Neural cell (in vitro differentiated cells): ENCODE data around the gene PRDM15. TPM values are rescaled to one million over a fixed set of nuclear protein-coding genes. Genes with fewer than 3 reads are reported as not detected.

ENCODE experiments used
- H2AFZ ChIP-seq: fragments of 200-600, 300-800 bp; sonication (generic), shearing (Covaris generic); 2 replicates; pipeline ENCODE4 v1.6.0; 2014; ENCODE audit warnings: low read depth, mild to moderate bottlenecking, antibody characterized with exemption, low read length, moderate library complexity
- H3F3A ChIP-seq: fragments of 200-600 bp; shearing (Covaris generic); 2 replicates; pipeline ENCODE4 v1.6.1; 2016; ENCODE audit warnings: mild to moderate bottlenecking, moderate library complexity, mixed read lengths, antibody characterized with exemption, low read length; ENCODE audit not compliant: insufficient read depth, poor library complexity, severe bottlenecking
- H3K27ac ChIP-seq: fragments of 200-600, 300-800 bp; sonication (generic), shearing (Covaris generic); 2 replicates; pipeline ENCODE4 v1.5.1; 2014; ENCODE audit warnings: mild to moderate bottlenecking, low read length, moderate library complexity
- H3K27me3 ChIP-seq: fragments of 300-800, 200-600 bp; sonication (generic), shearing (Covaris generic); 2 replicates; pipeline ENCODE4 v1.6.0; 2014; ENCODE audit warnings: mild to moderate bottlenecking, low read depth, low read length, moderate library complexity; ENCODE audit not compliant: insufficient read depth
- H3K36me3 ChIP-seq: fragments of 300-800, 200-600 bp; sonication (generic), shearing (Covaris generic); 2 replicates; pipeline ENCODE4 v1.5.1; 2014; ENCODE audit warnings: mild to moderate bottlenecking, antibody characterized with exemption, low read length, moderate library complexity; ENCODE audit not compliant: insufficient read depth
- H3K4me2 ChIP-seq: fragments of 300-800, 200-600 bp; sonication (generic), shearing (Covaris generic); 2 replicates; pipeline ENCODE4 v1.6.0; 2014; ENCODE audit warnings: mild to moderate bottlenecking, low read length
- H3K4me3 ChIP-seq: fragments of 300-800, 200-600 bp; sonication (generic), shearing (Covaris generic); 2 replicates; pipeline ENCODE4 v1.5.1; 2014; ENCODE audit warnings: mild to moderate bottlenecking, low read length, moderate library complexity
- H3K79me2 ChIP-seq: fragments of 200-600 bp; shearing (Covaris generic); replicated peaks from 2 replicates; pipeline ENCODE4 v1.6.0; 2014; ENCODE audit warnings: mild to moderate bottlenecking, low read length, moderate library complexity; ENCODE audit not compliant: insufficient read depth
- H3K9ac ChIP-seq: fragments of 300-800, 200-600 bp; sonication (generic), shearing (Covaris generic); 2 replicates; pipeline ENCODE4 v1.6.1; 2016; ENCODE audit warnings: mild to moderate bottlenecking, low read length, mixed read lengths
- H3K9me2 ChIP-seq: fragments of 200-600 bp; shearing (Covaris generic); 2 replicates; pipeline ENCODE4 v1.6.1; 2016; ENCODE audit warnings: mild to moderate bottlenecking, low read length, mixed read lengths; ENCODE audit not compliant: insufficient read depth
- H3K9me3 ChIP-seq: fragments of 200-600, 300-800 bp; sonication (generic), shearing (Covaris generic); 2 replicates; pipeline ENCODE4 v1.6.1; 2016; ENCODE audit warnings: mild to moderate bottlenecking, mixed run types, low read length, moderate library complexity, mixed read lengths
- H4K20me1 ChIP-seq: fragments of 200-600 bp; shearing (Covaris generic); 2 replicates; pipeline ENCODE4 v1.6.1; 2016; ENCODE audit warnings: mild to moderate bottlenecking, mixed run types; ENCODE audit not compliant: insufficient read depth
- CTCF ChIP-seq: fragments of 450-650 bp; IDR thresholded peaks from 2 replicates; pipeline ENCODE4 v1.5.1; 2014; ENCODE audit warnings: antibody characterized with exemption, mild to moderate bottlenecking, moderate library complexity; ENCODE audit not compliant: poor library complexity, severe bottlenecking
- EP300 ChIP-seq: fragments of 450-650 bp; conservative IDR thresholded peaks from 2 replicates; pipeline ENCODE4 v1.6.1; 2014; ENCODE audit warnings: antibody characterized with exemption, mild to moderate bottlenecking, moderate library complexity; ENCODE audit not compliant: poor library complexity, severe bottlenecking
- EZH2 ChIP-seq: fragments of 200-600, 300-800 bp; shearing (Covaris generic), sonication (generic); IDR thresholded peaks from 2 replicates; pipeline ENCODE4 v1.6.1; 2014; ENCODE audit warnings: antibody characterized with exemption, low read length, borderline replicate concordance, mild to moderate bottlenecking; ENCODE audit not compliant: insufficient read depth, poor library complexity, severe bottlenecking
- MXI1 ChIP-seq: fragments of 450-650 bp; conservative IDR thresholded peaks from 2 replicates; pipeline ENCODE4 v1.6.1; 2014; ENCODE audit warnings: antibody characterized with exemption, mild to moderate bottlenecking; ENCODE audit not compliant: poor library complexity, severe bottlenecking
- POLR2AphosphoS5 ChIP-seq: IDR thresholded peaks from 2 replicates; pipeline ENCODE4 v1.6.1; 2012
- RAD21 ChIP-seq: fragments of 450-650 bp; conservative IDR thresholded peaks from 2 replicates; pipeline ENCODE4 v1.6.1; 2014; ENCODE audit warnings: antibody characterized with exemption, mild to moderate bottlenecking, moderate library complexity
- REST ChIP-seq: IDR thresholded peaks from 2 replicates; pipeline ENCODE4 v1.6.1; 2012; ENCODE audit warnings: borderline replicate concordance
- SMC3 ChIP-seq: fragments of 450-650 bp; conservative IDR thresholded peaks from 2 replicates; pipeline ENCODE4 v1.6.1; 2014; ENCODE audit warnings: antibody characterized with exemption, mild to moderate bottlenecking, moderate library complexity; ENCODE audit not compliant: poor library complexity
- TAF1 ChIP-seq: IDR thresholded peaks from 2 replicates; pipeline ENCODE4 v1.6.1; 2012; ENCODE audit warnings: low read depth
- polyA plus RNA-seq: library from polyadenylated mRNA; depleted of rRNA; stranded (reverse); fragments of >200 nt; gene quantifications from 2 replicates; pipeline ENCODE4 v1.2.3, GENCODE V29; 2014

PRDM15 gene
- polyA plus RNA-seq, 1 donor from 2014 or later: 4.1 TPM

- H3K27ac ChIP-seq: no peak overlapping the region
- H3K9me3 ChIP-seq: no peaks in the 10 kb centered on the region
- H4K20me1 ChIP-seq: no peaks in the 10 kb centered on the region
- H3K27me3 ChIP-seq: peaks cover 50% of the 10 kb centered on the region
- H3F3A ChIP-seq: no peaks in the 10 kb centered on the region
- H3K4me3 ChIP-seq: no peak overlapping the region
- H3K9ac ChIP-seq: no peak overlapping the region
- H3K36me3 ChIP-seq: no peaks in the 10 kb centered on the region
- TF ChIP-seq REST: no peak
- TF ChIP-seq POLR2AphosphoS5: no peak
- no peak for TF ChIP-seq TAF1
- TF ChIP-seq RAD21: no peak
- no peak for TF ChIP-seq EP300
- TF ChIP-seq MXI1: no peak
- no peak for TF ChIP-seq EZH2
- no peak for TF ChIP-seq CTCF
- no peak for TF ChIP-seq SMC3
- no peaks in the 10 kb centered on the region for H3K79me2 ChIP-seq
- H3K9me2 ChIP-seq: no peaks in the 10 kb centered on the region
- H3K4me2 ChIP-seq: no peak overlapping the region
- no peak overlapping the region for H2AFZ ChIP-seq
Observed at GRCh38 chr21:41771625-41771945, 107.6 kb downstream of the PRDM15 start.

- Histone ChIP-seq H3K27me3 (peaks cover 55% of the 10 kb centered on the region), H3K4me2 (no peak overlapping the region), H3K27ac (no peak overlapping the region), H3K79me2 (no peaks in the 10 kb centered on the region), H3K36me3 (no peaks in the 10 kb centered on the region), H3K9ac (no peak overlapping the region), H3K9me2 (no peaks in the 10 kb centered on the region), H3K9me3 (no peaks in the 10 kb centered on the region), H3K4me3 (no peak overlapping the region), H4K20me1 (no peaks in the 10 kb centered on the region), H2AFZ (no peak overlapping the region), H3F3A (no peaks in the 10 kb centered on the region)
- TF ChIP-seq EP300: no peak
- no peak for TF ChIP-seq REST
- TF ChIP-seq RAD21: no peak
- TF ChIP-seq EZH2: no peak
- TF ChIP-seq POLR2AphosphoS5: no peak
Observed at GRCh38 chr21:41770901-41771624, 108.1 kb downstream of the PRDM15 start.
